BLaER1 (cell line): ENCODE results near the gene ARPC1A.
"Not testable (repeated sequence)": the region's sequence is repeated elsewhere in the genome, so short reads cannot be mapped to it uniquely, and the experiment has no call there.

Source experiments
- H3K27ac ChIP-seq: shearing (Covaris generic); formaldehyde crosslinking; 2 replicates; pipeline ENCODE4 v1.8.1; 2022
- H3K27me3 ChIP-seq: shearing (Covaris generic); formaldehyde crosslinking; 2 replicates; pipeline ENCODE4 v1.8.1; 2022
- H3K36me3 ChIP-seq: shearing (Covaris generic); formaldehyde crosslinking; 2 replicates; pipeline ENCODE4 v1.8.1; 2022
- H3K4me1 ChIP-seq: shearing (Covaris generic); formaldehyde crosslinking; 2 replicates; pipeline ENCODE4 v1.8.1; 2022
- H3K4me2 ChIP-seq: shearing (Covaris generic); formaldehyde crosslinking; 2 replicates; pipeline ENCODE4 v1.8.1; 2022
- H3K4me3 ChIP-seq: shearing (Covaris generic); formaldehyde crosslinking; 2 replicates; pipeline ENCODE4 v1.8.1; 2022
- H3K9ac ChIP-seq: shearing (Covaris generic); formaldehyde crosslinking; 2 replicates; pipeline ENCODE4 v1.8.1; 2022
- H3K9me3 ChIP-seq: shearing (Covaris generic); formaldehyde crosslinking; 2 replicates; pipeline ENCODE4 v1.8.1; 2022
- H4K20me1 ChIP-seq: shearing (Covaris generic); formaldehyde crosslinking; 2 replicates; pipeline ENCODE4 v1.8.1; 2022
- Cebpa-rat ChIP-seq: shearing (Covaris generic); IDR thresholded peaks from 2 replicates; pipeline ENCODE4 v1.8.1; 2022

The ARPC1A gene

DNA sequence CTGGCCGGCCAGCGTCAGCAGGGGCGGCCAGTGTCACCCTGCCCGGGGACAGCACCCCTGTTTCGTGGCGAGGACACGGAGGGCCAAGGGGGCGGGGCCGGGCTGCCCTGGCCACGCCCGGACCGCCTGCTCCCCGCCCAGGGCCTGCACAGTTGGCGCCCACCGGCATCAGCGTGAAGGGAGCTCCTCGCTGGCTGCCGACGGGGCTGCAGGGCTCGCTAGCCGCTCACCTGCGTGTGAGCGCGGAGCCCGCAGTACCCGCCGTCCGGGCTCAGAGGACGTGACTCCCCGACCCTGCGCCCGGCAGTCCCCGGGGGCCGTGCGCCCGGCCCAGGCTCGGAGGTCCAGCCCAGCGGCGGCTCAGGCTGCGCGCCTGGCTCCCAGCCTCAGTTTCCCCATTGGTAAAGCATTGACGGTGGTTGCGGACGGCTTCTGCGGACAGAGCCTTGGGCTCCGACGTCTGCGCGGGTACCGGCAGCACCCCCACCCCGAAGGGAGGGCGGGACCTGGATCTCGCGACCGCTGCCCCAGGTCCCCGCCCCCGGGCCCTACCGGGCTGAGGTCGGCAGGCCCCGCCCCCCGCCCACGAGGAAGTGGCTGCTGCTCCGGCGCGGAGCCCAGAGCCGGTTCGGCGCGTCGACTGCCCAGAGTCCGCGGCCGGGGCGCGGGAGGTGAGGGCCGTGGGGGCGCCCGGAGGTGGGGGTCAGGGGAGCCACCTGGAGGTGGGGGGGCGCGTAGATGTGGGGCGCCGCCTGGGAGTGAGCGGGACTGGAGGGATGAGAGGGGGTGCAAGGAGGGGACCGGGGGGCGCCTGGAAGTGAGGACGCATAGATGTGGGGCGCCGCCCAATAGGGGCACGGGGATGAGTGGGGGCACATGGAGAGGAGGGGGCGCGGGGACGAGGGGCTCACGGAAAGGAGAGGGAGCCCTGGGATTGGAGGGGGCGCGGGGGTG lies 48.7 kb downstream of the ARPC1A start, which contains the start of gene ARPC1B:
TSS of gene ARPC1B (plus strand) at position 620 of the 954 bp plus-strand sequence. CDS start 10,985 bp downstream, outside the sequence.
- Histone ChIP-seq H3K9me3 (no peaks in the 10 kb centered on the region), H3K4me1 (peaks cover 28% of the 10 kb centered on the region), H3K9ac (peak within 1 kb of the TSS; percentile 78), H3K4me2 (peak within 1 kb of the TSS; percentile 74), H3K4me3 (peak within 1 kb of the TSS; percentile 82), H4K20me1 (peaks cover 38% of the 10 kb centered on the region), H3K27me3 (no peaks in the 10 kb centered on the region), H3K27ac (peak within 1 kb of the TSS; percentile 75), H3K36me3 (peaks cover 27% of the 10 kb centered on the region)
- no peak for TF ChIP-seq Cebpa-rat

DNA sequence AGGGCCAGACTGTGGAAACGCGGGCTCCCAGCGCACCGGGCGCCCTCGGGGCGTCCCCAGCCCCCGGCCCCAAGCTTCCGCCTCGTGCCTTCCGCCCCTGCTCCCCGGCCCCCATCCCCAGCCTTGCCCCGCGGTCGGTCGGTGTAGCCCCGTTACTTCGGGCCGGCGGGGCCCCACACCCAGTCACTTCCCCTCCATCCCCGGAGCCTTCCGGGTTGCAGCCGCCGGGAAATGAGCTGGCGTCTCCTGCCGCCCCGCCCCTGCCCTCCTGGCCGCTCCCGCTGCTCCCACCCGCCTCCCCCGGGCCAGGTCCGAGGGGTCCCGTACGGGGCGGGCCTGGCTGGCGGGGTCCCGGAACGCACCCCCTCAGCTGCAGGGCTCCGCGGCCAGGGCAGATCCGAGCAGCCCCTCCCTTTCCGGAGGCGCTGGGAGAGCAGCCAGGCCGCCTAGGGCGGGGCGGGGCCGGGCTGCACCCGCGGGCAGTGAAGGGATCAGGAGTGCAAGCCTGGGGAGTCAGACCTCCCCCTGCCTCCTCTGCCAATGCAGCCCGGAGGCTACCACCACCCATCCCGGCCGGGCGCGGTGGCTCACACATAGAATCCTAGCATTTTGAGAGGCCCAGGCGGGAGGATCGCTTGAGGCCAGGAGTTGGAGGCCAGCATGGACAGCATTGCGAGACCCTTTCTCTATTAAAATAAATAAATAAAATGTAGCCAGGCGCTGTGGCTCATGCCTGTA lies 49.5 kb downstream of the ARPC1A start:
- H3K9ac ChIP-seq: peak overlapping the region; percentile 78
- peak overlapping the region; percentile 75 for H3K27ac ChIP-seq

DNA sequence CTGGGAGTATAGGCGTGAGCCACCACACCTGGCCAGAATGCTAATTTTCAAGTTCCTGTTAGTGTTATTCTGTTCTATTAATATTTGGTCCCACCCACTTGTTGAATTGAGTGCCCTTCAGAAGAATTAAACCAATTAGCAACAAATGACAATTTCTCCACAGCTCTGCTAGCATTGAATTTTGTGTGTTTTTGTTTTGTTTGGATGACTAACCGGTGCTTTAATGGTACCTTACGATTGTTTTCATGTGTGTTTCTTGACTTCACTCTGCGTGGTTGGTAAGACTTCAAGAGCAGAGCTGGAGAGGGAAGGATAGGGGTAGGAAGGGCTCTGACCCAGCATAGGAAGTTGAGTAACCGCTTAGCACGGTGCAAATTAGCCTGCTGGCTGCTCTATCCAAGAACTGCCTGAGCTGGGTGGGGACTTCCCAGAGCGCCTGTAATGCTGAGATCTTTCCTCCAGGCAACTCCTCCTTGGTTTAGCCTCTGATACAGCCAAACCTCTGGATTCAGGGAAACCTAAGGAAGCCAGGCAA lies 53.4 kb downstream of the ARPC1A start:
- Histone ChIP-seq H3K4me3 (peak overlapping the region; percentile 52; the same call in 1 of the 2 replicates), H3K36me3 (peaks cover 51% of the 10 kb centered on the region), H3K4me2 (peak overlapping the region; percentile 85), H3K9ac (peak overlapping the region; percentile 76), H3K27ac (peak overlapping the region; percentile 87), H4K20me1 (peaks cover 77% of the 10 kb centered on the region), H3K9me3 (no peaks in the 10 kb centered on the region), H3K4me1 (peaks cover 52% of the 10 kb centered on the region), H3K27me3 (no peaks in the 10 kb centered on the region)
- TF ChIP-seq Cebpa-rat: no peak

More for the DNA sequence above, 49.5 kb downstream of the ARPC1A start:
- Histone ChIP-seq H3K9me3 (no peaks in the 10 kb centered on the region), H3K27me3 (no peaks in the 10 kb centered on the region), H4K20me1 (peaks cover 44% of the 10 kb centered on the region), H3K4me3 (peak overlapping the region; percentile 82), H3K36me3 (peaks cover 23% of the 10 kb centered on the region), H3K4me1 (peaks cover 37% of the 10 kb centered on the region), H3K4me2 (peak overlapping the region; percentile 74)
- TF ChIP-seq Cebpa-rat: no peak

DNA sequence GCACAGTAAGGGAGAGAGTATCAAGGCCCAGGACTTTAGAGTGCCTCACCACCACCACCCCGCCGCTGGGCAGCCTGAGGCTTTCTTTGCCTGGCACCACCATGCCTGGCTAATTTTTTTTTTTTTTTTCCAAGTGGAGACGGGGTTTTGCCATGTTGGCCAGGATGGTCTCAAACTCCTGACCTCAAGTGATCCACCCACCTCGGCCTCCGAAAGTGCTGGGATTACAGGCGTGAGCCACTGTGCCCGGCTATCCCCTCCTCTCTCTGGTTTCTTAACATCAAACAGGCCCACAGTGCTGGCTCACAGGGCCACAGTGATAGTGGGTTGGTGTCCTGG lies 54.0 kb downstream of the ARPC1A start:
- Histone ChIP-seq H3K9ac (peak overlapping the region; percentile 76), H3K36me3 (peaks cover 56% of the 10 kb centered on the region), H3K27ac (peak overlapping the region; percentile 87), H4K20me1 (peaks cover 81% of the 10 kb centered on the region), H3K4me2 (peak overlapping the region; percentile 85), H3K4me1 (peaks cover 52% of the 10 kb centered on the region), H3K4me3 (peak overlapping the region; percentile 52)
- H3K27me3 ChIP-seq, H3K9me3 ChIP-seq: not testable (repeated sequence)

DNA sequence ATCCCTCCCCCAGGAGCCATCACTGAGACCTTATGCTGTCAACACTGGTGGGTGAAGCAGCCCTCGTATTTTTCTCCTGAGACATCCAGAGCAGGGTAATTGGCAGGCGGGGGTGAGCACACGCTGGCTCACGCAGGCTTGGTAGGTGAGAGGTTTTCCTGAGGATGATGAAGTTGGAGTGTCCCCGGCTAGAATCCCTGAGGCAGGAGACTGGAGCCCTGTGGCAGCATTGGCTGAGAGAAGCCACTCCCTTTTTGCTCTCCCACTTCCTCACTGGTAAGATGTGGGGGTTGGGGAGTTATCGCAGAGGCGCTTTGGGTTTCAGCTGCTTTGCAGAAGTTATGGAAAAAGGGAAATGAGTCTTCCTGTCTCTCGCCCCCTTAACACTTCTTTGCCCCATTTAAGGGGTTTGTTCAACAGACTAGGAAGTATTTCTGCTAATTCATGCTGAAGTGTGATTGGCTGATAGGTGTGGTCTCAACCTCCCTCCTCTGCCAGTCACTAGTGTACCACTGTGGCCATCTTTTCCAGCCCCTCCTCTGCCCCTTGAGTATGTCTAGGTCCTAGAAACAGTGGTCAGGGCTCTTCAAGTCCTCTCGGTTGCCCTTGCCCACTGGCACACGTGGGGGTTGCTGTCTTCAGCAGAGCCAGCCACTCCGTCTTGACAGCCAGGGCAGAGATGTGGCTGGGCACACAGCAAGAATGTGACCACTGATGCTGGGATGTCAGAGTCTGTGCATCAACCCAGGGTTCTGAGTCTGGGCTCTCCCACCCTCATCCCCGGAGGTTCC lies 54.5 kb downstream of the ARPC1A start:
- H3K4me1 ChIP-seq: peaks cover 52% of the 10 kb centered on the region
- H3K9me3 ChIP-seq: no peaks in the 10 kb centered on the region
- H3K4me2 ChIP-seq: peak overlapping the region; percentile 85
- H4K20me1 ChIP-seq: peaks cover 81% of the 10 kb centered on the region
- no peak for TF ChIP-seq Cebpa-rat
- H3K27me3 ChIP-seq: no peaks in the 10 kb centered on the region
- peaks cover 56% of the 10 kb centered on the region for H3K36me3 ChIP-seq
- H3K4me3 ChIP-seq: peak overlapping the region; percentile 52
- peak overlapping the region; percentile 76 for H3K9ac ChIP-seq
- peak overlapping the region; percentile 87 for H3K27ac ChIP-seq

DNA sequence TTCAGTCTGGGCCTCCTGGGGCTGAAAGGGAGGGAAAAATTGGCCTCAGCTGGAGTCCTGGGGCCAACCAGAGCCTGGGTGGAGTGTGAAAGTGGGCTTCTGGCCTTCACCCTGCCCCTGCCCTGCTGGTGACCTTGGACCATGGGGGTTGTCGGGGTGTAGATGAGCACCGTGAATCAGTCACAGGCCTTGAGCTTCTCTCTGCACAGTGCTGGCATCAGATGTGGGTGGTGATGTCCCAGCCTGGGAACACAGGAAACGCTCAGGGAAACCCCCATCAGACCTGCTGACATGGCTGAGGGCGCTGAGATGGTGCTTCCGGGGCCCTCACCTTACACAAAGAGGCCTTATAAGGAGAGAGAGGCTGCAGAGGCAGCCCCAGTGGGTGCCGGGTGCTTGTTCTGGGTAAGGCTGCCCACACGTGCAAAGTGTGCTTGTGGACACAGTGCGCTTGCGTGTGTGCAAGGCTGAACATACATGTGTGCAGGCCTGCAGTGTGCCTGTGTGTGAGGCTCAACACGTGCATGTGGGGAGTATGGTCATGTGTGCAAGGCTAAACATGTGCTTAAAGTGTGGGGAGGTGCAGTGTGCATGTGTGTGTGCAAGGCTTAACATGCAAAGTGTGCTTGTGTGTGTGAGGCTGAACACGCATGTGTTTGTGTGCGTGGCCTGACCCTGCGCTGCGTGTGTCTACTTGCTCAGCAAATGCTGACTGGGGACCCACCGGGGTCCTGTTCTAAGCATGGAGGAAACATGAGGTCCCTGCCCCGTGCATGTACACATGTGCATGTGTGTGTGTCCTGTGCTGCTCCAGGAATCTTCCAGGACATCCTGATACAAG lies 55.3 kb downstream of the ARPC1A start:
- peak overlapping the region; percentile 85 for H3K4me2 ChIP-seq
- peaks cover 64% of the 10 kb centered on the region for H3K36me3 ChIP-seq

DNA sequence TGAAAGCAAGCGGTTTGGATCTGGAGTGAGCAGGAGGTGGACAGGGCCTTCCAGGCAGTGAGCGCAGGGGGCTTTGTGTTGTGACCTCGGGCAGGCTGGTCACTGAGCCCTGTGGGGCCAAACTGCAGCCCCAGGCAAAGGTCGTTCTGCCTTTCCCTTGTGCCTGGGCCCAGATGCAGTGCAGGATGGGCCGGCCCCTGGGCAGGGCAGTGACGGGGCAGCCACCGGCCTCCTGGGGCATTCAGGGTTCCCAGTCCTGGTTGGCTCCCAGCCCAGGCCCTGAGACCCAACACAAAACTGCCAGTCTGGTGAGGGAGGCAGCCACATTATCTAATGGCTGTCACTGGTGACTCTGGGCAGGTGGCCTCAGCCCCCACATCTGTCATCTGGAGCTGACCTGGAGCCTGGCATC lies 56.0 kb downstream of the ARPC1A start:
- Histone ChIP-seq H3K36me3 (peaks cover 68% of the 10 kb centered on the region), H3K9ac (peak overlapping the region; percentile 76; the same call in 1 of the 2 replicates), H4K20me1 (peaks cover 76% of the 10 kb centered on the region), H3K27me3 (no peaks in the 10 kb centered on the region), H3K27ac (peak overlapping the region; percentile 87), H3K9me3 (no peaks in the 10 kb centered on the region), H3K4me1 (peaks cover 40% of the 10 kb centered on the region), H3K4me2 (peak overlapping the region; percentile 85), H3K4me3 (no peak overlapping the region)
- no peak for TF ChIP-seq Cebpa-rat

More for the DNA sequence above, 55.3 kb downstream of the ARPC1A start:
- Histone ChIP-seq H3K4me1 (peaks cover 44% of the 10 kb centered on the region), H3K27ac (peak overlapping the region; percentile 87), H3K4me3 (peak overlapping the region; percentile 52), H3K9me3 (no peaks in the 10 kb centered on the region), H3K27me3 (no peaks in the 10 kb centered on the region), H4K20me1 (peaks cover 79% of the 10 kb centered on the region), H3K9ac (peak overlapping the region; percentile 76)
- TF ChIP-seq Cebpa-rat: no peak

DNA sequence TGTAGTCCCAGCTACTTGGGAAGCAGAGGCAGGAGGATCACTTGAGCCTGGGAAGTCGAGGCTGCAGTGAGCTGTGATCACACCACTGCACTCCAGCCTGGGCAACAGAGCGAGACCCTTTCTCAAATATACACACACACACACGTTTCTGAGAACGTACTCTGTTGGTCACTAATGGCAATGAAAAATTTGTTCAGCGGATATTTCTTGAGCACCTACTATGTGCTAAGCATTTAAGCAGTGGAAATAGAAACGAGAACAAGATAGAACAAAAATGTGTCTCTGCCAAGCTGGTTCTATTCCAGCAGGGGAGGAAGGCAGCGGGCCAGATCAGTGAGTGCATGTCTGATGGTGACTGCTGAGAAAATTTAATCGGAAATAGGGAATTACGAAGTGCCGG lies 57.5 kb downstream of the ARPC1A start:
- Histone ChIP-seq H3K27me3 (no peaks in the 10 kb centered on the region), H4K20me1 (peaks cover 71% of the 10 kb centered on the region), H3K4me2 (no peak overlapping the region), H3K4me3 (no peak overlapping the region), H3K36me3 (peaks cover 68% of the 10 kb centered on the region), H3K27ac (no peak overlapping the region), H3K9me3 (no peaks in the 10 kb centered on the region), H3K4me1 (peaks cover 36% of the 10 kb centered on the region), H3K9ac (no peak overlapping the region)
- no peak for TF ChIP-seq Cebpa-rat
